Smooth muscle cell (in vitro differentiated cells): ENCODE results near the gene ENTHD1. TPM values are rescaled to one million over a fixed set of nuclear protein-coding genes. Genes with fewer than 3 reads are reported as not detected.

Source experiments
- DNase-seq: peaks from one replicate; lab custom pipeline; 2025; ENCODE audit not compliant: unreplicated experiment; lab: John Stamatoyannopoulos, UW
- H2AFZ ChIP-seq: fragments of 200-600 bp; sonication (generic); 2 replicates; pipeline ENCODE4 v1.6.0; 2016; ENCODE audit warnings: antibody characterized with exemption, low read depth, mild to moderate bottlenecking
- H3F3A ChIP-seq: fragments of 200-600 bp; sonication (generic); 2 replicates; pipeline ENCODE4 v1.6.0; 2017; ENCODE audit warnings: antibody characterized with exemption, low read depth
- H3K27ac ChIP-seq: fragments of 200-600 bp; sonication (generic); 2 replicates; pipeline ENCODE4 v1.5.1; 2016; ENCODE audit warnings: low read depth, mild to moderate bottlenecking
- H3K27me3 ChIP-seq: fragments of 200-600 bp; sonication (generic); 2 replicates; pipeline ENCODE4 v1.6.1; 2016; ENCODE audit warnings: low read depth, mild to moderate bottlenecking
- H3K36me3 ChIP-seq: fragments of 200-600 bp; sonication (generic); 2 replicates; pipeline ENCODE4 v1.5.1; 2016; ENCODE audit warnings: low read depth
- H3K4me1 ChIP-seq: fragments of 200-600 bp; sonication (generic); 2 replicates; pipeline ENCODE4 v1.5.1; 2016; ENCODE audit warnings: low read depth
- H3K4me2 ChIP-seq: fragments of 200-600 bp; sonication (generic); 2 replicates; pipeline ENCODE4 v1.6.0; 2016; ENCODE audit warnings: mild to moderate bottlenecking
- H3K4me3 ChIP-seq: fragments of 200-600 bp; sonication (generic); 2 replicates; pipeline ENCODE4 v1.5.1; 2016; ENCODE audit warnings: mild to moderate bottlenecking
- H3K79me2 ChIP-seq: fragments of 200-600 bp; sonication (generic); 2 replicates; pipeline ENCODE4 v1.6.0; 2016; ENCODE audit warnings: low read depth, mild to moderate bottlenecking
- H3K9ac ChIP-seq: fragments of 200-600 bp; sonication (generic); 2 replicates; pipeline ENCODE4 v1.6.0; 2016; ENCODE audit warnings: low read depth
- H3K9me3 ChIP-seq: fragments of 200-600 bp; sonication (generic); replicated peaks from 2 replicates; pipeline ENCODE4 v1.5.1; 2016; ENCODE audit warnings: low read depth
- H4K20me1 ChIP-seq: fragments of 200-600 bp; sonication (generic); 2 replicates; pipeline ENCODE4 v1.6.0; 2016; ENCODE audit warnings: low read depth
- WGBS: methylation state at CpG from one replicate; pipeline ENCODE4 v1.1.7; 2016; ENCODE audit warnings: low lambda C conversion rate; 5-methylcytosine and 5-hydroxymethylcytosine counted together
- polyA plus RNA-seq: library from polyadenylated mRNA; unstranded; fragments of >200 nt; fragmentation: Nextera tagmentation; extraction: Ambion mirVana; gene quantifications from 2 replicates; pipeline ENCODE4 v1.2.1, GENCODE V29; 2016
- total RNA-seq: library from RNA; depleted of rRNA; stranded (reverse); fragments of >200 nt; gene quantifications from 2 replicates; pipeline ENCODE4 v1.2.3, GENCODE V29; 2014
- TF ChIP-seq, protein P1 (sequence below): fragments of 200-600 bp; sonication (generic); IDR thresholded peaks from 2 replicates; pipeline ENCODE4 v1.5.1; 2017; ENCODE audit warnings: borderline replicate concordance, mild to moderate bottlenecking, antibody characterized with exemption; ENCODE audit not compliant: insufficient read depth, poor library complexity, severe bottlenecking

ENTHD1 gene
- total and polyA plus RNA-seq, 2 experiments from 2014 or later, result not detected

DNA sequence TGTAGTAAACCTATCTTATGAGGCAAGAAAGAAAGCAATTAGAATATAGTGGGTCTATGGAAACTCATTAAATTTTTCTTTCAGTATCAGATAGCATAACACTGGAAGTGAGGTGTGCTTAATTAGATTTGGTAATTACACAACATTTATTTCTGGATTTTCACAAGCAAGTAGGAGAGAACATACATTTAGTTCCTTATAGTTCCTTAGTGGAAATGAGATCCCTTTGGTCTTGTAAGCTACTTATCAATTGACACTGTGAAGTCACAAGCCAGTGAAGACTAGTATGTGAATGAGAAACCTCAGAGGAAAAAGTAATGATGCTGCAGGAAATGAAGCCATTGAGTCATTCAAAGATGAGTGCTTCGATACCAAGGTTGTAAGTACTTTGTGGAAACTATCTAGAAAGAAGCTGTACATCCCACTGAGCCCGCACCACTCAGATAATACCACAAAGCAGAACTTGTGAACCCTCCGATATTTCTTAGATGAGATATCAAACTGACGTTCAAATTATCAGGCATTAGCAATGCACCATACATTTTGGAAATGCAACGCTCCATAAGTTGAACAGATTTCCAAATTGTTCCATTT, 53.5 kb downstream of the ENTHD1 start:
- no peaks in the 10 kb centered on the region for H3K9me3 ChIP-seq
- WGBS, result 94% methylated on average over 5 of the region's 5 CpGs
- no peak overlapping the region for H3K4me2 ChIP-seq
- H3F3A ChIP-seq, result no peaks in the 10 kb centered on the region
- H2AFZ ChIP-seq, result no peak overlapping the region
- no peaks in the 10 kb centered on the region for H3K36me3 ChIP-seq
- H4K20me1 ChIP-seq, result no peaks in the 10 kb centered on the region
- H3K79me2 ChIP-seq, result no peaks in the 10 kb centered on the region
- no peaks in the 10 kb centered on the region for H3K4me1 ChIP-seq
- no peak for DNase-seq
- H3K27me3 ChIP-seq, result peaks cover 39% of the 10 kb centered on the region
- no peak overlapping the region for H3K9ac ChIP-seq
- no peak overlapping the region for H3K27ac ChIP-seq
- TF ChIP-seq, protein P1, sequence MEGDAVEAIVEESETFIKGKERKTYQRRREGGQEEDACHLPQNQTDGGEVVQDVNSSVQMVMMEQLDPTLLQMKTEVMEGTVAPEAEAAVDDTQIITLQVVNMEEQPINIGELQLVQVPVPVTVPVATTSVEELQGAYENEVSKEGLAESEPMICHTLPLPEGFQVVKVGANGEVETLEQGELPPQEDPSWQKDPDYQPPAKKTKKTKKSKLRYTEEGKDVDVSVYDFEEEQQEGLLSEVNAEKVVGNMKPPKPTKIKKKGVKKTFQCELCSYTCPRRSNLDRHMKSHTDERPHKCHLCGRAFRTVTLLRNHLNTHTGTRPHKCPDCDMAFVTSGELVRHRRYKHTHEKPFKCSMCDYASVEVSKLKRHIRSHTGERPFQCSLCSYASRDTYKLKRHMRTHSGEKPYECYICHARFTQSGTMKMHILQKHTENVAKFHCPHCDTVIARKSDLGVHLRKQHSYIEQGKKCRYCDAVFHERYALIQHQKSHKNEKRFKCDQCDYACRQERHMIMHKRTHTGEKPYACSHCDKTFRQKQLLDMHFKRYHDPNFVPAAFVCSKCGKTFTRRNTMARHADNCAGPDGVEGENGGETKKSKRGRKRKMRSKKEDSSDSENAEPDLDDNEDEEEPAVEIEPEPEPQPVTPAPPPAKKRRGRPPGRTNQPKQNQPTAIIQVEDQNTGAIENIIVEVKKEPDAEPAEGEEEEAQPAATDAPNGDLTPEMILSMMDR, result no peak
- H3K4me3 ChIP-seq, result no peak overlapping the region

DNA sequence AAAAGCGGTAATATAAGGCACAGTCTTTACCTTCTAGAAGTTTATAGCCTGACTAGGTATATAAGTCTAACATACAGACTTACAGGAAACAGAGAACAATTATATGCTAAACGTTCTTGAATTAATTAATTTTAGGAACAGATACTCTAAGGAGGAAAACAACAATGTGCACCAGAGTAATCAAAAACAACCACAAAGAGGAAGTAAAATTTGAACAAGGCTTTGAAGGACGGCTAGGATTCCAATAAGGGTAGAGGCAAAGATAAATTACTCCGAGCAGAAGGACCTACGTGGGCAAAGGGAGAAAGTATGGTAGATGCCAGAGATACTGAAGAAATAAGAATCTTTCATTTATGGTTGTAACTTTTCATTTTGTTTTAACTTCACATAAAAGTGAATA, 54.4 kb downstream of the ENTHD1 start:
- no peaks in the 10 kb centered on the region for H3K36me3 ChIP-seq
- 79% methylated on average over 5 of the region's 5 CpGs for WGBS
- TF ChIP-seq, protein P1, result no peak
- no peaks in the 10 kb centered on the region for H3K9me3 ChIP-seq
- H3F3A ChIP-seq, result no peaks in the 10 kb centered on the region
- H3K79me2 ChIP-seq, result no peaks in the 10 kb centered on the region
- H2AFZ ChIP-seq, result no peak overlapping the region
- peaks cover 33% of the 10 kb centered on the region for H3K27me3 ChIP-seq
- H3K27ac ChIP-seq, result no peak overlapping the region
- no peak overlapping the region for H3K4me2 ChIP-seq
- no peaks in the 10 kb centered on the region for H4K20me1 ChIP-seq
- no peak overlapping the region for H3K4me3 ChIP-seq
- H3K9ac ChIP-seq, result no peak overlapping the region
- H3K4me1 ChIP-seq, result no peaks in the 10 kb centered on the region
- no peak for DNase-seq

- 84% methylated on average over 2 of the region's 2 CpGs for WGBS
Measured at GRCh38 chr22:39833610-39834009, 60.0 kb downstream of the ENTHD1 start.

More at GRCh38 chr22:39833610-39834009, 60.0 kb downstream of the ENTHD1 start:
- no peaks in the 10 kb centered on the region for H3F3A ChIP-seq
- no peaks in the 10 kb centered on the region for H4K20me1 ChIP-seq
- no peaks in the 10 kb centered on the region for H3K4me1 ChIP-seq
- no peak overlapping the region for H3K27ac ChIP-seq
- TF ChIP-seq, protein P1, result no peak
- H3K27me3 ChIP-seq, result peaks cover 49% of the 10 kb centered on the region
- no peaks in the 10 kb centered on the region for H3K9me3 ChIP-seq
- H3K79me2 ChIP-seq, result no peaks in the 10 kb centered on the region
- no peak overlapping the region for H3K4me3 ChIP-seq
- no peak for DNase-seq
- H2AFZ ChIP-seq, result no peak overlapping the region
- no peak overlapping the region for H3K9ac ChIP-seq
- H3K4me2 ChIP-seq, result no peak overlapping the region
- H3K36me3 ChIP-seq, result no peaks in the 10 kb centered on the region
